Esophagus squamous epithelium (tissue), 4 donors: ENCODE measurements around the gene SHPK.

Experiments used
- CTCF ChIP-seq, 6 experiments: fragments of 450-650 bp in 4 of 6; fragments of 200-600 bp in 2 of 6; sonication (generic) in 2 of 6; IDR thresholded peaks; one replicate each; pipeline ENCODE4 v1.5.1; 2016 to 2019; ENCODE audit warnings: antibody characterized with exemption in 6 of 6, mild to moderate bottlenecking in 4 of 6, moderate library complexity in 4 of 6
- POLR2A ChIP-seq, 4 donors: fragments of 450-650 bp; IDR thresholded peaks; one replicate each; pipeline ENCODE4 v1.6.1; 2017; ENCODE audit warnings: antibody characterized with exemption in 4 of 4, mild to moderate bottlenecking in 4 of 4, moderate library complexity in 3 of 4

- no peak for TF ChIP-seq CTCF (IDR thresholded peaks at IDR 0.05)
- no peak for TF ChIP-seq POLR2A (IDR thresholded peaks at IDR 0.05)
Observed at GRCh38 chr17:3576970-3577369, 59.1 kb downstream of the SHPK start.
